ENCODE measurements around the gene MSI2.

- TF ChIP-seq, protein P1, sequence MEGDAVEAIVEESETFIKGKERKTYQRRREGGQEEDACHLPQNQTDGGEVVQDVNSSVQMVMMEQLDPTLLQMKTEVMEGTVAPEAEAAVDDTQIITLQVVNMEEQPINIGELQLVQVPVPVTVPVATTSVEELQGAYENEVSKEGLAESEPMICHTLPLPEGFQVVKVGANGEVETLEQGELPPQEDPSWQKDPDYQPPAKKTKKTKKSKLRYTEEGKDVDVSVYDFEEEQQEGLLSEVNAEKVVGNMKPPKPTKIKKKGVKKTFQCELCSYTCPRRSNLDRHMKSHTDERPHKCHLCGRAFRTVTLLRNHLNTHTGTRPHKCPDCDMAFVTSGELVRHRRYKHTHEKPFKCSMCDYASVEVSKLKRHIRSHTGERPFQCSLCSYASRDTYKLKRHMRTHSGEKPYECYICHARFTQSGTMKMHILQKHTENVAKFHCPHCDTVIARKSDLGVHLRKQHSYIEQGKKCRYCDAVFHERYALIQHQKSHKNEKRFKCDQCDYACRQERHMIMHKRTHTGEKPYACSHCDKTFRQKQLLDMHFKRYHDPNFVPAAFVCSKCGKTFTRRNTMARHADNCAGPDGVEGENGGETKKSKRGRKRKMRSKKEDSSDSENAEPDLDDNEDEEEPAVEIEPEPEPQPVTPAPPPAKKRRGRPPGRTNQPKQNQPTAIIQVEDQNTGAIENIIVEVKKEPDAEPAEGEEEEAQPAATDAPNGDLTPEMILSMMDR (IDR thresholded peaks at IDR 0.05): no peak
- TF ChIP-seq POLR2AphosphoS5 (IDR thresholded peaks at IDR 0.05): no peak
These were observed 408.8 kb downstream of the MSI2 start for GRCh38 chr17:57665128-57665527.
